T47D (cell line): ENCODE results near the gene STK17B.
"Not testable (repeated sequence)": the region's sequence is repeated elsewhere in the genome, so short reads cannot be mapped to it uniquely, and the experiment has no call there.

ENCODE experiments used
- DNase-seq, 2 experiments: peaks; one replicate each; pipeline versions ENCODE4 v3.0.0 to v3.0.0-alpha.2; 2011 to 2012; ENCODE audit warnings: low read depth in 1 of 2, low spot score in 1 of 2
- JUND ChIP-seq: IDR thresholded peaks from 2 replicates; pipeline ENCODE4 v1.6.1; 2012; ENCODE audit warnings: low read depth
- in situ Hi-C: cut with HindIII; loops from 2 replicates; pipeline ENCODE4 v1.10.0; 2016; ENCODE audit warnings: low sequenced_read_pairs, low pct_unique_long_range_greater_than_20kb

STK17B gene

DNA sequence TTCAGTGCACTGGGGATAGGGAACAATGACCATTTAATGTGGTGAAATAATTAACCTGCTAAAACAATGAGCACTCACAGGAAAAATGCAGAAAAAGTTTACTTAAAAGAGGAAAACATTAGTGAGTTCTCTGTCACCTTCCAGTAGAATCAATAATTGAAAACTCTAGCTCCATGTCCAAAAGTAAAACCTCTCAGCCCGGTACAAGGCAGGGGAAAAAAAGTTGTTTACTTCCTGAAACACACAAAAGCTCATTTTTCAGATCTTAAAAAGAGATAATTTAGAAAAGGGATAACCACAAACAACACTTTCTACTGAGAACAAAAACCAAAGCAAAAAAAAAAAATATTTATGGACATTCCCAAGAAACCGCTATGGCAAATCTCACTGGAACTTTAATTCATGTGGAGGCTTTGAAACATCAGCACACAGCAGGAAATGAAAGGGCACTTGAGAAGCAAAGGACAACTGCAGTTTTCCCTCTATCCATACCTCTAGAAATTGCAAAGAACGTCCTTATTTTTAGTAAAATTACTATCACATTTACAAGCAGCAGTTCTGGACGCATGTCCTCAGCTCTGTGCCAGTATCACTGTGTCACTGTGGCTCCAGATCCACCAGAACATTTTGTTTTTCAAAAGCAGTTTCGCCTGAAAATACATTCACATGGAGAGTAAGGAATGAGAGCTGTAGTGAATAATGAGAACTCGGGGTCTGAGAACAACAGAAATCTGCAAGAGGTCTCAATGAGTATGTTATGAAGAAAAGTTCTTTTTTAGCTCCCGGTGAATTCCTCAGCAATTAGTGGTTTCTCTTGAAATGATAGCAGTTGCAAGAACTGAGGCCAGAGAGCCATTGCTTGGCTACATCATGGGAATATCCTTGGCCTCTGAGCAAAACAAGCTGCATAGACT lies 58.1 kb downstream of the STK17B start:
- DNase-seq = no peak
- no peak for TF ChIP-seq JUND
- in situ Hi-C loops = no loop called here

DNA sequence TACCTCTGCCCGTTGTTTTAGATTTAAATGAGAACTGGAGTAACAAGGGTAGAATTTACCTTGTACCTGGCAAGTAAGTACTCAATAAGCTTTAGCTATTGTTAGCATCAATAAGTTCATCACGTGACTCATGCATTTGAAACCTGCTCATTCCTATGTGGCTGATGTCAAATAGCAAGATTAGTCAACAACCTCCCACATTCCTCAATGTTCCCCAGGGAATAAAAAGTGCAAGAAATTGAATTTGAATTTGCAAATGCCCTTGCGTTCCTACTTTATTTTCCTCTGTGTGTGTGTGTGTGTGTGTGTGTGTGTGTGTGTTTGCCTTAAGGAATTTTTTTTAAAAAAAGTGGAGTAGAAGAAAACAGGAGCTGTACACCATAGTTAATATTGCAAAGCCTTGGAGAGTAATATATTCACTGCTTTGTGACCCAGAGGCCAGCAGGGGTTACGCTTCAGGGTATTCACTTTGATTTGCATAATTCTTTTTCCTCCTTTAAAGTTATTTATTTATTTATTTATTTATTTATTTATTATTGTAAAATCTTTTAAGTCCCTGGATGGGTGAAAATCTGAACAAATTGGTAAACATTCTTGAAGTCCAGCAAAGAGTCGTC lies 58.9 kb downstream of the STK17B start:
- DNase-seq = peak in 1 of 2 experiments; percentile 35
- TF ChIP-seq JUND = no peak
- in situ Hi-C loops = no loop called here

DNA sequence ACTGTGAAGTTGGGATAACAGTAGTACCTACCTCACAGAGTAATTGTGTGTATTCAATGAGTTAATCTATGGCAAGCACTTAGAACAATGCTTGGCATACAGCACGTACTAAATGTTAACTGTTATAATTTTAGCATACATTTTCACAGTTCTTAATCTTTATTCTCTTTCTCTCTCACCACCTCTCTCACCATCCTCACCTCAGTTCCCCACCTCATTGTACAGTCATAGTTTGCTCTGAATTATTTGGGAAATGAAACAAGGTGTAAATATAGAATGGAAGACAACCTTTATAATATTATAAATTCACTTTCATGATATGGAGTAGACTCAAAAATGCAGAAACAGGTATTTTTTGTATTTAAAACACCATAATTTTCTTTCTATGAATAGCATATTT lies 62.8 kb downstream of the STK17B start:
- no peak for TF ChIP-seq JUND
- no peak for DNase-seq
- in situ Hi-C loops = no loop called here

DNA sequence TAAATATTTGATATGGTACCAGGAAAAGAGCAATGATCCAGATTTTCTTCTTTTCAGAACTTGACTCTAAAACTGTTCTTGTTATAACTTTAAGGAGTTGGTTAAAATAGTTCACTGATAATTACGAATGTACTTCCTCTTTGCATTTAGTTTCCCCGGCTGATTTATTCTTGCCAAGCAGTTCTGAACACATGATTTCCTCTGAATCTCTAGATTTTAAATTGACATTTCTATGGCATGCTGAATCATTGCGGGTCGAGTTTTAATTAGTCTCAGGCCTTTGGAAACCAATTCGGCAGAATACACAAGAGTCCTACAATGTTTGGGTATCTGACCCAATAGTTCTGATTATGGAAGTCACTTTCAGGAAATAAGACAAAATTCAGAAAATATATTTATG lies 65.4 kb downstream of the STK17B start:
- in situ Hi-C loops = no loop called here

DNA sequence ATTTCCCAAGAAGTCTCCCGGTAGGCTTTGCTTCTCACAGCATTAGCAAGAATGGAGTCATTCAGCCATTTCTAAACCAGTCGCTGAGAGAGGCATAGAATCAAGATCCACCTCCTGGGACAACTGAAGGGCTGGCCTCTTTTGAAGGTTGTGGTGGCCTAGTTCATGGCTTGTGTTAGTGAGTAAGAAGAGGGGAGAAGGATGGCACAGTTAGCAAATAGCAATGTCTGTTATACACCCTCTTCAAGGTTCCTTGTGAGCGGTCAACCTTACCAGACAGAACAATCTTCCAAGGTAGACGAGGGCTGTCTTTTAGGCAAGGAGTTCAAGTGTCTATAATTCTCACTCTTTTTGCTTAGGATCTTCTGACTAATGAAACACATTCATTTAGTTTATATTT lies 67.3 kb downstream of the STK17B start:
- no peak for TF ChIP-seq JUND
- in situ Hi-C loops = no loop called here
- no peak for DNase-seq

More for the DNA sequence above, 65.4 kb downstream of the STK17B start:
- no peak for DNase-seq
- TF ChIP-seq JUND = no peak

DNA sequence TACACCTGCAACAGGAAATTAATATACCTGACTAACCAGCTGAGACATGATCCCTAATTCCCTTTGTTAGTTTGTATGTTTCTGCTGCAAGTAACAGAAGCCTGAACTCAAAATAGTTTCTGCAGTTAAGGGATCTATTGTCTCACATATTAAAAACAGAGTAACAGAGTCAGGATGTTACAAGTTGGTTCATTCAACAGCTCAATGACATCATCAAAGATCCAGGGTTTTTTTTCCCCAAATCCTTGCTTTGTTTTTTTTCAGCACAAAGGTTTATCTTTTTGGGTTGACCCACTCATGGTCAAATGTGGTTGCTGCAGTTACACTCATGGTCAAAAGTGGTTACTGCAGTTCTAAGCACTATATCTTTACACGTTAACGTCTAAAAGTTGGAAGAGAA lies 67.8 kb downstream of the STK17B start:
- no peak for TF ChIP-seq JUND
- in situ Hi-C loops = no loop called here

DNA sequence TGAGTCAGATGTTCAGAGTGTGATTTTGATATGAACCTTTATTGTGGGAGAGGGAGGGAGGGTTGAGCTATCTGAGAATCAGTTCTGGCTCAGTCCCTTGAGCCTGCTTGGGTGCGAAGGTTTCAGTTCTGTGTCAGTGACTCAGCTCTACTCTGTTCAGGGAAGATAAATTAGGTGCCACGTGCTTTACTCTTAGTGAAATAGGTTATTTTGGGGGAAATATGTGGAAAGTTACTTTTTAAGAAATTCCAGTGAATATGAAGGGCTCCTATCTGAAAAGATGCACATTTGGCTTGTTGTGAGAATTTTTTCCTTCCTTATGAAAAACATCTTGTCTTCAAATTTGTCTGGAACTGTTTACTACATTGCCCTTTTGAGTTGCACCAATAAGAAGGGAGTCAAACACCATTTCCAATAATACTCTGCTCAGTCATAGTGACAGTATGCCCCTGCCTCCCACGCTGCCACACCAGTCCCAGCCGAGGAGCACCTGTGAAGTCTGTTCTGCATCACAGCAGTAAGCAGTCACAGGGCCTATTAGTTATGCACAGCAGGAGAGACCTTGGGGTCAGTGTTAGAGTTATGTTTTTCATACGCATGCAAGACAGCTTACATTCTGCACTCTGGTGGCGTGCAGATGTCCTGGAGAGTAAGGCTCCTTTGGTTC lies 69.9 kb downstream of the STK17B start:
- TF ChIP-seq JUND = no peak
- no peak for DNase-seq
- in situ Hi-C loops = no loop called here

More for the DNA sequence above, 67.8 kb downstream of the STK17B start:
- DNase-seq = no peak

DNA sequence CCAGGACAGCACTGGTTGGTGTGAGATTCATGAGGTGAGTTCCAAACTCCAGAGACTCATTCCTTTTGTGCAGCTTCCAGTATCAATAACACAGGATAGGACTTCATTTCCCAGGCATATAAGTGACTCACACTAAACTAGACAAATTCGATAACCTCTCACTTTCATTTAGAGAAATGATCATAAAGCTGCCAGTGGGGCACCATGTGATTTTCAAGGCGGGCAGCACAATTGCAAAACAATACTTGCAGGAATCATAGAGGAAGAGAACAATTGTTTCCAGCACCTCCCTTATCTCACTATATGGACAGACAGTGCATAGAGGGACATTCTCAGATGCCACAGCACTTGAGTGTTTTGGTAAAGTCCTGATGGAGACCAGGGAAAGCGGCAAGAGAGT lies 71.5 kb downstream of the STK17B start:
- in situ Hi-C loops = no loop called here
- DNase-seq = no peak
- TF ChIP-seq JUND = no peak

DNA sequence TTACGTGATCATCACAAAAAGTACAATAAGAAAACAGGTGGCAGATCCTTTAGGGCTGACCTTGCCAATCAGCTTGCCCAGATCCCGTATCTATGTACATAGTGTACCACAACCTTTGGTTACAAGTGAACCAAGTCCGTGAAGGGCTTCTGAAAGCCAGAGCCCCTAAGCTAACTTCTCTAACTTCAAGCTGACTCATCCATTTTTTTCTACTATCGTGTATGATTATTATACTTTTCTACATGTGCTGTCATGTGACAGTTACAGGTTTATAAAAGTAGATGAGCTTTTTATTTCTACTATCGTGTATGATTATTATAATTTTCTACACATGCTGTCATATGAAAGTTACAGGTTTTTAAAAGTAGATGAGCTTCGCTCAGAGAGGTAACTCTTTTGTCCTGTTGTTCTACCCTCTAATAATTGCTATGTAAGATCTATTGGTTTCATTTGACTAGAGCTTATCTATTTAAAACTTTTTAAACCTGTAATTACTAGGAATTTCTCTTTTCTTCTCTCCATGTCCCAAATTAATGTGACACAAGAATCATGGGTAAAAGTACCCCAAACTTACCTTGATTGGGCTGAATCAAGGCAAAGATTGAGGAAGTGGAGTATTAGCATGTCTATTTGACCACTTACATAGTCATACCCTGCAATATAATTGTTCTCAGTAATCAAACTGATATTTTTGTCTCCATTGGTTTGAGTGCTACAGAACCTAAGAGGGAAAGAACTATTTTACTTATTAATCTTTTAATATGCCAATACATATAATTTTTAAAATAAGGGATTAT lies 73.3 kb downstream of the STK17B start:
- TF ChIP-seq JUND = no peak
- DNase-seq = no peak
- in situ Hi-C loops = no loop called here

DNA sequence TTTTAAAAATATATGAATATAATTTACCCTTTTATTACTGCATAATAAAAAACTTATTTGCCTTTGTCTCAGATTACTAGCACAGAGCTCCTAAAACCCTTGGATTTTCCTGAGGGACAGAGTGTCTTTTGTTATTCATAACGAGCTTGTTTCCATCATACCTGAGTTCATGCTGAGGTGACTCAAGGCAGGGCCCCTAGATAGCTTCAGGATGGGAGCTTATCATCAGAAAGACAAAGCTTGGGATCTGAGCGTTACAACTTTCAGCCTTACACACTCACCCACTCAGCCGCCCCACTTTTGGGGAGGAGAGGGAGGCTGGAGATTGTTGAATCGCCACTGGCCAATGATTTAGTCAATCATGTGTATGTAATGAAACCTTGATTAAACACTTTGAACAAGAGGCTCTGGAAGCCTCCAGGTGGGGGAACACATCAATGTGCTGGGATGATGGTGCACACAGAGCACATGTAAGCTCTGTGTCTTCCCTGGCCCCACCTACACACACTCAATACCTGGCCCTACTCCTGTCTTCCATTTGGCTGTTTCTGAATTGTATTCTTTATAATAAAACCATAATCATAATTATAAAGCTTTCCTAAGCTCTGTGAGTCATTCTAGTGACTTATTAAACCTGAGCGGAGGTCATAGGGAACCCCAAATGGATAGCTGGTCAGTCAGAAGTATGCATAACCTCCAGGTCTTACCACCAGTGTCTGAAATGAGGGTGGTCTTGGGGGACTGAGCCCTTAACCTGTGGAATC lies 74.2 kb downstream of the STK17B start:
- TF ChIP-seq JUND = no peak
- in situ Hi-C loops = no loop called here
- no peak for DNase-seq

DNA sequence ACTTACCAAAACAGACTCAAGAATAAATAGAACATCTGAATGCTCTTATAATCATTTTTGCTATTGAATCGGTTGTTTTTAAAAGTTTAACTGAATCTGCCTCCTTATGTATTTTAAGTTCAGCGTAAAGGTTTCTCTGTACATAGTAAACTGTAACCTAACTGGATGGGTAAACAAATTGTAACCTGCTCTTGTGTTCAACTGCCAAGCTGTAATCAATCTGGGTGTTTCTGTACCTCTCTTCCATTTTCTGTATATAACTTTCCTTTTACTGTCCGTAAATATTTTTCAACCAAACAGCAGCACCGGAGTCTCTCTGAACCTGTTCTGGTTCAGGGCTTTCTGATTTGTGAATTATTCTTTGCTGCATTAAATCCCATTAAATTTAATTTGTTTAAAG lies 75.1 kb downstream of the STK17B start:
- no peak for TF ChIP-seq JUND
- in situ Hi-C loops = no loop called here
- no peak for DNase-seq

DNA sequence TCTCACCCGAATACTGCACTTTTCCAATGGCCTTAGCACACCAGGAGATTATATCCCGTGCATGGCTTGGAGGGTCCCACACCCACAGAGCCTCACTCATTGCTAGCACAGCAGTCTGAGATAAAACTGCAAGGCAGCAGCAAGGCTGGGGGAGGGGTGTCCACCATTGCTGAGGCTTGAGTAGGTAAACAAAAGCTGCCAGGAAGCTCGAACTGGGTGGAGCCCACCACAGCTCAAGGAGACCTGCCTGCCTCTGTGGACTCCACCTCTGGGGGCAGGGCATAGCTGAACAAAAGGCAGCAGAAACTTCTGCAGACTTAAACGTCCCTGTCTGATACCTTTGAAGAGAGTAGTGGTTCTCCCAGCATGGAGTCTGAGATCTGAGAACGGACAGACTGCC lies 81.9 kb downstream of the STK17B start:
- in situ Hi-C loops, DNase-seq: not testable (repeated sequence)
